ENCODE results near the gene MT1X.

The MT1X gene

GRCh38 chr16:56688762-56689161 lies 6.5 kb downstream of the MT1X start:
- Mint-ChIP-seq H3K27me3 (ENCODE audit: low read depth, poor library complexity) (peaks cover 43% of the 10 kb centered on the region), H3K36me3 (ENCODE audit: low read depth) (peaks cover 8% of the 10 kb centered on the region), H3K27ac (no peak overlapping the region), H3K9me3 (peaks cover 29% of the 10 kb centered on the region), H3K4me3 (no peak overlapping the region), H3K4me1 (peaks cover under 1% of the 10 kb centered on the region)
- no peak for TF ChIP-seq CTCF (IDR thresholded peaks at IDR 0.05)
- DNase-seq, result no peak

- H3K27ac Mint-ChIP-seq, result no peak overlapping the region
- H3K4me3 Mint-ChIP-seq, result no peak overlapping the region
- peaks cover 29% of the 10 kb centered on the region for H3K9me3 Mint-ChIP-seq
- H3K4me1 Mint-ChIP-seq, result no peaks in the 10 kb centered on the region
- no peak for DNase-seq
- H3K36me3 Mint-ChIP-seq (ENCODE audit: low read depth), result peaks cover 8% of the 10 kb centered on the region
- H3K27me3 Mint-ChIP-seq (ENCODE audit: low read depth, poor library complexity), result peaks cover 43% of the 10 kb centered on the region
- no peak for TF ChIP-seq CTCF (IDR thresholded peaks at IDR 0.05)
Measured at GRCh38 chr16:56689171-56689570, 6.9 kb downstream of the MT1X start.

GRCh38 chr16:56690420-56691122 lies 8.3 kb downstream of the MT1X start:
- H3K9me3 Mint-ChIP-seq, result peaks cover 29% of the 10 kb centered on the region
- H3K27me3 Mint-ChIP-seq (ENCODE audit: low read depth, poor library complexity), result peaks cover 36% of the 10 kb centered on the region
- TF ChIP-seq CTCF (IDR thresholded peaks at IDR 0.05), result no peak
- peaks cover 5% of the 10 kb centered on the region for H3K36me3 Mint-ChIP-seq (ENCODE audit: low read depth)
- H3K4me3 Mint-ChIP-seq, result no peak overlapping the region
- no peak for DNase-seq
- no peaks in the 10 kb centered on the region for H3K4me1 Mint-ChIP-seq
- H3K27ac Mint-ChIP-seq, result no peak overlapping the region

- Mint-ChIP-seq H3K9me3 (peaks cover 19% of the 10 kb centered on the region), H3K36me3 (ENCODE audit: low read depth) (no peaks in the 10 kb centered on the region), H3K4me3 (no peak overlapping the region), H3K27ac (no peak overlapping the region), H3K4me1 (no peaks in the 10 kb centered on the region), H3K27me3 (ENCODE audit: low read depth, poor library complexity) (peaks cover 29% of the 10 kb centered on the region)
- TF ChIP-seq CTCF (IDR thresholded peaks at IDR 0.05), result no peak
- no peak for DNase-seq
Measured at GRCh38 chr16:56691885-56692284, 9.6 kb downstream of the MT1X start.

- TF ChIP-seq CTCF (IDR thresholded peaks at IDR 0.05), result no peak
- no peak overlapping the region for H3K4me3 Mint-ChIP-seq
Measured at GRCh38 chr16:56695246-56695645, 13.0 kb downstream of the MT1X start.

More at GRCh38 chr16:56695246-56695645, 13.0 kb downstream of the MT1X start:
- no peak for DNase-seq
- H3K36me3 Mint-ChIP-seq (ENCODE audit: low read depth), result no peaks in the 10 kb centered on the region
- H3K27me3 Mint-ChIP-seq (ENCODE audit: low read depth, poor library complexity), result peaks cover 19% of the 10 kb centered on the region
- no peak overlapping the region for H3K27ac Mint-ChIP-seq
- H3K9me3 Mint-ChIP-seq, result peaks cover 13% of the 10 kb centered on the region
- H3K4me1 Mint-ChIP-seq, result no peaks in the 10 kb centered on the region

Data from nephron progenitor cell (in vitro differentiated cells).